Immature natural killer cell (primary cell): Measurements from ENCODE around the gene NKD2. TPM values are rescaled to one million over a fixed set of nuclear protein-coding genes. Genes with fewer than 3 reads are reported as not detected.
A peak's percentile ranks its signal among the peaks of the same experiment; 100 is the strongest.

Experiments
- DNase-seq, 3 donors: peaks; one replicate each; pipeline ENCODE4 v3.0.0; 2022; ENCODE audit warnings: mixed read lengths in 1 of 3
- H3K27ac Mint-ChIP-seq, 6 donors: one replicate each; pipeline ENCODE4 v1.8.0; 2020; ENCODE audit warnings: mixed read lengths in 6 of 6, mild to moderate bottlenecking in 5 of 6, inconsistent platforms in 4 of 6, moderate library complexity in 3 of 6
- H3K27me3 Mint-ChIP-seq, 3 donors: one replicate each; pipeline ENCODE4 v1.8.0; 2020 to 2021; ENCODE audit warnings: low read depth in 3 of 3, mild to moderate bottlenecking in 3 of 3, mixed read lengths in 3 of 3, moderate library complexity in 3 of 3, inconsistent platforms in 1 of 3
- H3K36me3 Mint-ChIP-seq, 3 donors: one replicate each; pipeline ENCODE4 v1.8.0; 2020; ENCODE audit warnings: mixed read lengths in 3 of 3, inconsistent platforms in 2 of 3, mild to moderate bottlenecking in 2 of 3
- H3K4me1 Mint-ChIP-seq, 2 donors: one replicate each; pipeline ENCODE4 v1.8.0; 2020; ENCODE audit warnings: inconsistent platforms in 2 of 2, mild to moderate bottlenecking in 2 of 2, mixed read lengths in 2 of 2, moderate library complexity in 1 of 2
- H3K4me3 Mint-ChIP-seq, 5 donors: one replicate each; pipeline ENCODE4 v1.8.0; 2020; ENCODE audit warnings: mild to moderate bottlenecking in 5 of 5, mixed read lengths in 5 of 5, inconsistent platforms in 3 of 5, moderate library complexity in 3 of 5
- H3K9me3 Mint-ChIP-seq, 6 donors: one replicate each; pipeline ENCODE4 v1.8.0; 2020; ENCODE audit warnings: mild to moderate bottlenecking in 6 of 6, mixed read lengths in 6 of 6, inconsistent platforms in 4 of 6, moderate library complexity in 3 of 6
- polyA plus RNA-seq, 3 donors: library from polyadenylated mRNA; unstranded; fragments of 300-500 nt; fragmentation: Illumina TruSeq; gene quantifications; one replicate each; pipeline ENCODE4 v1.2.3, GENCODE V29; 2021

NKD2 gene
- polyA plus RNA-seq, 3 donors from 2014 or later = not detected

DNA sequence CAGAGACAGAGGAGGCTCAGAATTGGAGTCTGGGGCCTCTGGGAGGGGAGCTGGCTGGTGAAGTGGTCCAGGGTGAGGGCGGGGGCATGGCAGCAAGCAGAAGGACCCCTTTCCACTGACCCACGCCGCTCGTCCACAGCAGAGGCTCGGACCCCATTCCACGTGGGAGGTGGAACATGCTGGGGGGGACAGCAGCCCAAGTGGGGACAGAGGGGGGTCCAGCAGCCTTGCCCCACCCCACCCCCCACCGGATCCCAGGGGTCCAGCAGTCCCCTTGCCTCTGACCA lies 25.4 kb upstream of the NKD2 start:
- Mint-ChIP-seq H3K4me1 (no peaks in the 10 kb centered on the region), H3K27me3 (peaks cover 3 to 10% (median 10%) of the 10 kb centered on the region in 3 donors), H3K27ac (no peak overlapping the region), H3K4me3 (no peak overlapping the region), H3K36me3 (no peaks in the 10 kb centered on the region), H3K9me3 (peaks cover 0 to 3% (median 0%) of the 10 kb centered on the region in 6 donors)
- no peak for DNase-seq

DNA sequence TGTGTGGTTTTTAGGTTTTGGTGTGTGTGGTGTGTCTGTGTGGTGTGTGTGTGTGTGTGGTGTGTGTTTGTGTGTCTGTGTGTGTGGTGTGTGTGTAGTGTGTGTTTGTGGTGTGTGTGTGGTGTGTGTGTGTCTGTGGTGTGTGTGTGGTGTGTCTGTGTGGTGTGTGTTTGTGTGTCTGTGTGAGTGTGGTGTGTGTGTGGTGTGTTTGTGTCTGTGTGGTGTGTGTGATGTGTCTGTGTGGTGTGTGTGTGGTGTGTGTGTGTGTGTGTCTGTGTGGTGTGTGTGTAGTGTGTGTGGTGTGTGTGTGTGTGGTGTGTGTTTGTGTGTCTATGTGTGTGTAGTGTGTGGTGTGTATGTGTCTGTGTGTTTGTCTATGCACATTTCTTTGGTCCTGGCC lies 25.0 kb upstream of the NKD2 start:
- no peaks in the 10 kb centered on the region for H3K36me3 Mint-ChIP-seq
- peak overlapping the region in 1 of 6 donors; percentile 84 for H3K27ac Mint-ChIP-seq
- peak overlapping the region in 1 of 5 donors; percentile 56 for H3K4me3 Mint-ChIP-seq
- H3K9me3 Mint-ChIP-seq = peaks cover 0 to 3% (median 0%) of the 10 kb centered on the region in 6 donors
- DNase-seq = no peak
- no peaks in the 10 kb centered on the region for H3K4me1 Mint-ChIP-seq
- peaks cover 3 to 10% (median 9%) of the 10 kb centered on the region in 3 donors for H3K27me3 Mint-ChIP-seq

DNA sequence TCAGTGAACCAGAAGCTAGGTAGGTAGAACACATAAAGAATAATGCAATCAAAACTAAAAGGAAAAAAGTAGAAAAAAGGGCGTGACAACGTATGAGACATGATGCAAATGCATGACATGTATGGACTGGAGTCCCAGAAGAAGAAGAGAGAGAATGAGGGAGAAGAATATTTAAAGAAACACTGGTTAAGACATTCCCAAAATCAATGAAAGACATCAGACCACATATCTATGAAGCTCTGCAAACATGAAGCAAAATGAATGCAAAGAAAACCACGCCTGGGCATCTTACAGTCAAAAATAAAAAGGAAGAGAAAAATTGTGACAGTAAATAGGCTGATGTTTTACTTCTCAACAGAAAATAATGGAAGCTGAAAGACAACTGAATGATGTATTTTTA lies 23.8 kb upstream of the NKD2 start:
- Mint-ChIP-seq H3K27me3 (peaks cover 3 to 10% (median 8%) of the 10 kb centered on the region in 3 donors), H3K4me1 (no peaks in the 10 kb centered on the region), H3K4me3 (no peak overlapping the region), H3K9me3 (peaks cover 0 to 3% (median 0%) of the 10 kb centered on the region in 6 donors), H3K27ac (no peak overlapping the region), H3K36me3 (no peaks in the 10 kb centered on the region)
- DNase-seq = no peak

DNA sequence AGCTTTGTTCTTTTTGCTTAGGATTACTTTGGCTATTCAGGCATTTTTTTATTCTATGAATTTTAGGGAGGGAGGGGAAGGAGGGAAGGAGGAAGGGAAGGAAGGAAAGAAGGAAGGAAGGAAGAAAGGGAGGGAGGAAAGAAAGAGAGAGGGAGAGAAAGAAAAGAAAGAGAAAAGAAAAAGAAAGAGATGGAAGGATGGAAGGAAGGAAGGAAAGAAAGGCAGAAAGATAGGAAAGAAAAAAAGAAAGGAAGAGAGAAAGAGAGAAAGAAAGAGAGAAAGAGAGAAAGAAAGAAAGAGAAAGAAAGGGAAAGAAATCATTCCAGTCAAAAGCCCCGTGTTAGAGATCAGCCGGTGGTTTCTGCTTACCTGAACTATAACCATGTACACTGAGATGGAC lies 20.8 kb upstream of the NKD2 start:
- H3K9me3 Mint-ChIP-seq = peaks cover 0 to 3% (median 0%) of the 10 kb centered on the region in 6 donors
- no peak overlapping the region for H3K4me3 Mint-ChIP-seq
- H3K4me1 Mint-ChIP-seq = no peaks in the 10 kb centered on the region
- no peak for DNase-seq
- no peak overlapping the region for H3K27ac Mint-ChIP-seq
- no peaks in the 10 kb centered on the region for H3K36me3 Mint-ChIP-seq
- peaks cover 8 to 14% (median 10%) of the 10 kb centered on the region in 3 donors for H3K27me3 Mint-ChIP-seq

DNA sequence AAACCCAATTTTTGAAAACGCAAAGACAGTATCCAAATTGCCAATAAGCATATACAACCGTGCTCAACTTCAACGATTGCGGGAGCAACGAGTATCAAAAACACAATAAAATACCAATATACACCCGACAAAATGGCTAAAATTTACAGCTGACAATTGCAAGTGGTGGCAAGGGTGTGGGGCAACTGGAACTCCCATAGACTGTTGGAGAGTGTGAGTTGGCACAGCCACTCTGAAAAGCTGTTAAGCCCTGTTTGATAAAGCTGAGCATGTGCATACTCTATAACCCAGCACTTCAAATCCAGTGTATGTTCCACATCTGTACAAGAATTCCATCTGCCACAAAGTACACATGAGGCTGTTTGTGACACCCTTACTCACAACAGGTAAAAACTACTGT lies 20.3 kb upstream of the NKD2 start:
- Mint-ChIP-seq H3K36me3 (no peaks in the 10 kb centered on the region), H3K9me3 (peaks cover 0 to 3% (median 0%) of the 10 kb centered on the region in 6 donors), H3K4me3 (no peak overlapping the region), H3K27ac (no peak overlapping the region), H3K4me1 (no peaks in the 10 kb centered on the region), H3K27me3 (peaks cover 8 to 14% (median 10%) of the 10 kb centered on the region in 3 donors)
- no peak for DNase-seq

DNA sequence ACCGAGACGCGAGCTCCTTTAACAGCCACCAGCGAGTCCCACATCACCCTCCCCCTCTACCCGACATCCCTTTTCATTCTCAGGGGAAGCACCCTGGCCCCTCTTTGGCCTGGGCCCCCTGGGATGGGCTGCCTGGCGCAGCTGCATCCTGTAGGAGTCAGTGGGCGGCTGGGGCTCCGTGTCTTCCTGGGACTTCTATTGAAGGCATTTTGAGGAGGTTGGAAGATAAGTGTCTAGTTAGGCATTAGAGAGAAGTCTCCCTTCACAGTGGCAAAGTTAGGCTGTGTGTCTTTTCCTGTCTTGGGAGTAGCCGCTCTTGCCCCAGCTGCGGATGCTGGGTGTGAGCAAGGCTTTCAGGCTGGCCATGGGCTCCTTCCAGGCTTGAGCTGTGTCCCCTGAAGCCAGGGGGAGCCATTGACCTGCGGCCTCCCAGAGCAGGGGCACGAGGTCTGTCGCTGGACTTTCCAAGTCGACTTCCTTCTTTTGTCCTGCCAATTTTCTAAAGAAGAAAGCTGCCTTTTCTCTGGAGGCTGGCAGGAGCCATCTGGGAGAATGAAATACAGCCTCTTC lies 18.6 kb upstream of the NKD2 start:
- peaks cover 0 to 3% (median 0%) of the 10 kb centered on the region in 6 donors for H3K9me3 Mint-ChIP-seq
- no peak overlapping the region for H3K27ac Mint-ChIP-seq
- H3K4me1 Mint-ChIP-seq = no peaks in the 10 kb centered on the region
- H3K36me3 Mint-ChIP-seq = no peaks in the 10 kb centered on the region
- H3K27me3 Mint-ChIP-seq = peaks cover 7 to 14% (median 10%) of the 10 kb centered on the region in 3 donors
- H3K4me3 Mint-ChIP-seq = no peak overlapping the region
- no peak for DNase-seq

DNA sequence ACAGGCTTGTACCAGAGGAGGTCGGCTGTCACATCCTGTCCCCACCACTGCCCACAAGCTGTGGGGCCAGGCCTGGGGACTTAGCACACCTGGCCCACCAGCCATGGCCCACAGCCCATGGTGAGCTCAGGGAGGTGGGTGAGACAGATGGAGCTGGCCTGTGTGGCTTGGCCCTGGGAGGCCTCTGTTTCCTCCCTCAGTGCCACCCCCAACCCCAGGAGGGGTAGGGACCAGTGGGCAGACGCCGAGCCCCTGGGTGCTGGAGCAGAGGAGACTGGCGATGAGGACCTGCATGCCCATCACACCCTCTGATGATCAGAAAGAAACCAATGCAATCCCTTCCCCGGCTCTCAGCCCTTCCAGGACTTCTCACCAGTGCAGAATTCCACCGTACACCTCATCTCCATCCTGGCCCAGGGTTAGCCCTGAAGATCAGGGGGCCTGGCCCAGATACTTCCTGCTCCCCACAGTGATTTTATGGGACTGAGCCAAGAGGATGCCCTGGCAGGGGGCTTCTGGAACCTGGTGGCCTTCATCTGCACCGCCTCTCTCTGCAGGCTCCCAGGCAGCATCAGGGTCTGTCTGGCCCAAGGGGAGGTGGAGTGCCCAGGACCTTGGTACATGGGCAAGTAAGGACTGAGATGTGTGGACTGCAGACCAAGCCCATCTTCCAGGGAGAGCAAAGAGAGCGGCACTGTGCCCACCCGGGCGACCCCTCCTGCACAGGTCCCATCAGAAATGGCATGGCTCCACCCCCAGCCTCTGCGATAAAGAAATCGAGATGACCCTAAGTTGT lies 16.9 kb upstream of the NKD2 start:
- peaks cover 0 to 5% of the 10 kb centered on the region in 2 donors for H3K4me1 Mint-ChIP-seq
- no peak overlapping the region for H3K4me3 Mint-ChIP-seq
- H3K36me3 Mint-ChIP-seq = no peaks in the 10 kb centered on the region
- H3K27me3 Mint-ChIP-seq = peaks cover 7 to 10% (median 9%) of the 10 kb centered on the region in 3 donors
- no peak for DNase-seq
- no peak overlapping the region for H3K27ac Mint-ChIP-seq
- peaks cover 0 to 5% (median 0%) of the 10 kb centered on the region in 6 donors for H3K9me3 Mint-ChIP-seq

DNA sequence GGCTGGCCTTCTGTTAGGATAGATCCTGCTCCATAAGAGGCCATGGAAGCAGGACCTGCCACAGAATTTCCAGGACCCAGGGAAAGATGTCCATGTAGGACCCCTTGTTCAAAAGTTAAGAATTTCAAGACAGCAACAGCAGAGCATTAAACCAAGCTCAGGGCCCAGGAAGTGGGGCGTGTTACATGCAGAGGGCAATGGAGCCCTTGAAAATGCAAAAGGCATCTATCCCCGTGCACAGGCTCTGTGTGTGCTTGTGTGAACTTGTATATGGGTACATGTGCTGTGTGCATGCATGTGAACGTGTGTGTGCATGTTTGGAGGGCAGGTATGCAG lies 14.4 kb upstream of the NKD2 start:
- Mint-ChIP-seq H3K4me1 (peaks cover 6 to 15% of the 10 kb centered on the region in 2 donors), H3K36me3 (no peaks in the 10 kb centered on the region), H3K9me3 (peaks cover 0 to 5% (median 0%) of the 10 kb centered on the region in 6 donors), H3K4me3 (no peak overlapping the region), H3K27me3 (peaks cover 4 to 7% (median 7%) of the 10 kb centered on the region in 3 donors), H3K27ac (no peak overlapping the region)
- DNase-seq = no peak

DNA sequence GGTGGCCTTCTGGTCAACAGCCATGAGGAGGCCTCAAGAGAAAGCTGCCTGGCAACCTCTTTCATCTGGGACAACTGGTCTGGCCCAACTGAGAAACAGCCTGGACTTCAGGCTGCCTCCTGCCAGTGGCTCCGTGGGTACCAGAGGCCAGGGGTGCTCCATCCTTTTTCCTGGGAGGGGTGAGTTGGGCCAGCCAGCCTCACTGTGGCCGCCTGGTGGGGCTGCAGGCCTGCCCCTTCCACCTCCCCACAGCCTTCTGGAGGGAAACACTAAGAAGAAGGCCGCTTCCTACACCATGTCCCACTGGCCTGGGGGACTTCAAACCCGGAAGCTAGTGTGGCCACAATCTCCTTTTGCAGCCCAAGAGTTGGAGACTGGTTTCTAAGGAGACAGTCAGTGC lies 13.8 kb upstream of the NKD2 start:
- peaks cover 4 to 7% (median 7%) of the 10 kb centered on the region in 3 donors for H3K27me3 Mint-ChIP-seq
- H3K4me3 Mint-ChIP-seq = no peak overlapping the region
- no peaks in the 10 kb centered on the region for H3K36me3 Mint-ChIP-seq
- peaks cover 0 to 5% (median 0%) of the 10 kb centered on the region in 6 donors for H3K9me3 Mint-ChIP-seq
- no peak overlapping the region for H3K27ac Mint-ChIP-seq
- H3K4me1 Mint-ChIP-seq = peaks cover 6 to 15% of the 10 kb centered on the region in 2 donors
- no peak for DNase-seq

DNA sequence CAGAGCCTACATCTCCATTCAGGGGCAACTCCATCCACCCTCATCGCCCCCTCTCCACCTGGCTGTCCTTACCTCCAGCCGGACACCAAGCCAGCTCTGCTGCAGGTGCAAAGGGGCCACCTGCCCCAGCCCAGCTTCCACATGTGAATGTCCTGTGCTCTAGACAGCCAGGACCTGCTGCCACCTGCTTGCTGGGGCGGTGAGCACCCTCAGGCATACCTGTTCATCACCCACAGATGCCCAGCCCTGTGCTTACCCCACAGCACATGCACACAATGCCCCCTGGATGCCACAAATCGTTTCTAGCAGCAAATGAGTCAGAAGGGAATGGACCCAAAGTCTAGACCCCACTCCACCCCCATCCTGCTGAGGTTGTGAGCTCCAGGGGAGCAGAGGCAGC lies 13.3 kb upstream of the NKD2 start:
- H3K9me3 Mint-ChIP-seq = peaks cover 0 to 5% (median 0%) of the 10 kb centered on the region in 6 donors
- H3K4me3 Mint-ChIP-seq = no peak overlapping the region
- DNase-seq = no peak

DNA sequence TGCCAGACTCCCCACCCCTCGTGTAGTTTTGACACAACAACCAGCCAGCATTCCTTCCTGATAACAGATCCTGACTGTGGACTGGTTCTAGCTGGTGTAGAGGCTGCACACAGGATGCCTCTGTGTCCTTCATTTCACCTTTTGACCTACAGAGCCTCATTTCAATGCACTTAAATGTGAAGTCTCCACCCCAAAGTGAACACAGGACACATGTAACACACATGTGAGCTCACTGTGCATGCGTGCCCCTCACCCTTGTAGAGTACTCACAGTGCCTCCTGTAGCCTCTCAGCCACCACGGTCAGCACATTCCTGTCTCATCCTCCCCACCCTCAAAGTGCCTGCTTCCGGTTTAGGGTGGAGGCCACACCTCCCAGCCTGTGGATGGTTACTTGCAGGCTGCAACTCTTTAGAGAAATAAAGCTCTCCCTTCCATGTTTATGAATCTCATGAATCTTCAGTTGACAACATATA lies 11.6 kb upstream of the NKD2 start:
- Mint-ChIP-seq H3K4me3 (peak overlapping the region in 4 of 5 donors; percentile 13 to 57 (median 46)), H3K36me3 (no peaks in the 10 kb centered on the region), H3K9me3 (peaks cover 0 to 5% (median 0%) of the 10 kb centered on the region in 6 donors), H3K4me1 (peaks cover 6 to 15% of the 10 kb centered on the region in 2 donors), H3K27ac (peak overlapping the region in 4 of 6 donors; percentile 25 to 71 (median 48)), H3K27me3 (peaks cover 0 to 2% (median 1%) of the 10 kb centered on the region in 3 donors)
- peak in 1 of 3 donors; percentile 23 for DNase-seq

More for the DNA sequence above, 13.3 kb upstream of the NKD2 start:
- no peaks in the 10 kb centered on the region for H3K36me3 Mint-ChIP-seq
- H3K27ac Mint-ChIP-seq = no peak overlapping the region
- H3K4me1 Mint-ChIP-seq = peaks cover 6 to 15% of the 10 kb centered on the region in 2 donors
- H3K27me3 Mint-ChIP-seq = peaks cover 4 to 7% (median 4%) of the 10 kb centered on the region in 3 donors

DNA sequence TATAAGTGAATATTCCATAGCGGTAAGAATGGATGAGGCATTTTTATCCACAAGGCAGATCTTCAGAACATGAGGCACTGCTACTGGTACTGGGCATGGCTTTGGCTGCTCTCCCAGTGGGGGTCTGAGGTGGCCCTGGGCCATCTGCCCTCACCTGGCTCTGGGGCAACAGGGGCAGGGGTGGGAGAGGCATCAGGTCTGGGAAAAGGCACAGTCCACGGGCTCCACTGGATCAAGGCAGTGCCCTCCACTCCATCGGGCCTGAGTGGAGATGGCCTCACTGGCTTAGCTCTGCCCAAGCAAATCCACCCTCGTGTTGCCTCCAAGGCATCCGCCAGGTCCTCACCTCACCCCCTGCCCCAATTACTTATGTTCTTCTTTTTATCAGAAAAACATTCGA lies 10.9 kb upstream of the NKD2 start:
- no peak overlapping the region for H3K27ac Mint-ChIP-seq
- peak overlapping the region in 1 of 5 donors; percentile 48 for H3K4me3 Mint-ChIP-seq
- H3K36me3 Mint-ChIP-seq = no peaks in the 10 kb centered on the region
- peaks cover 0 to 5% (median 0%) of the 10 kb centered on the region in 6 donors for H3K9me3 Mint-ChIP-seq
- peaks cover 6 to 15% of the 10 kb centered on the region in 2 donors for H3K4me1 Mint-ChIP-seq
- DNase-seq = no peak
- H3K27me3 Mint-ChIP-seq = peaks cover 0 to 2% (median 1%) of the 10 kb centered on the region in 3 donors

DNA sequence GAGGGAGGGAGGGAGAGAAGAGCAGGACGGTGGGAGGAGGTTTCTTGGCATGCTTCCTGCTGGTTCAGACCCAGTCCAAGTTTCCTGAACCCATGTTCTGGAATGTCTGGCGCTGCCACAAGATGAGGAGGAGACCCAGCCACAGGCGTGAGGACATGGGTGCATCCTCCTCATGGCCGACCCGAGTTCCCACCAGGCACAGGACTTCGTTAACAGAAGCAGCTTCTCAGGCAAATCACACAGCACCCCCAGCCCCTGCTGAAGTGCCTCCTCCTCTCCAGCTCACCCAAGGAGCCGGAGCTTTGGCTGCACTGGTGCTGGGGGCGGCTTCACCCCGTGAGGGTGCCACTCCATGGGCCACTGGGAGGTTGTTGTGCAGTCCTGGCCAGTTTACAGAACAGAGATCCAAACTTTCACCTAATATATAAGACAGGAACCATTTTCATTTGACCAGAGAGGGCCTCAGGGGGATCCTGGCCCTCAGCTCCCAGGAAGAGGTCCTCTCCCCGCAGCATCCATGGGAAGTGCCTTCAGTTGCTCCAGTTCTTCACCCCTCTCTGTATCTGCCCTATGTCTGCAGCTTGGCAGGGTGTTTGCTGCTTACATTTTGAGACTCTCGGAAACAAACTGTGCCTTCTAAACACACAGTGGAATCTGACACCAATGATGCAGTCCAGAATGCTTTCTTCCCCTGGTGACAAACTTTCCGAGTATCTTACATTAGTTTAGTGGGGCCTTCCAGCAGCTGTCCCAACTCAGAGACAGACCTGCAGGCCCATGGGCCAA lies 10.2 kb upstream of the NKD2 start:
- DNase-seq = no peak
- Mint-ChIP-seq H3K27ac (no peak overlapping the region), H3K27me3 (peaks cover 0 to 5% (median 4%) of the 10 kb centered on the region in 3 donors), H3K9me3 (peaks cover 0 to 5% (median 0%) of the 10 kb centered on the region in 6 donors), H3K4me3 (no peak overlapping the region), H3K4me1 (peaks cover 6 to 15% of the 10 kb centered on the region in 2 donors), H3K36me3 (no peaks in the 10 kb centered on the region)
